Mucosa of rectum (tissue), 2 donors: Measurements from ENCODE around the gene NTRK2.

Experiments used
- H3K27ac ChIP-seq, 2 donors: one replicate each; pipeline ENCODE4 v1.7.0; 2013; ENCODE audit warnings: inconsistent platforms in 2 of 2, low read depth in 2 of 2, low read length in 2 of 2
- H3K27me3 ChIP-seq, 2 donors: one replicate each; pipeline ENCODE4 v1.7.0; 2013; ENCODE audit warnings: low read length in 2 of 2; ENCODE audit not compliant: control insufficient read depth in 2 of 2, insufficient read depth in 2 of 2
- H3K36me3 ChIP-seq, 2 donors: one replicate each; pipeline ENCODE4 v1.7.0; 2013; ENCODE audit warnings: low read length in 2 of 2; ENCODE audit not compliant: control insufficient read depth in 2 of 2, insufficient read depth in 2 of 2
- H3K4me1 ChIP-seq, 2 donors: one replicate each; pipeline ENCODE4 v1.7.0; 2013; ENCODE audit warnings: low read length in 2 of 2, mild to moderate bottlenecking in 1 of 2; ENCODE audit not compliant: control insufficient read depth in 2 of 2, insufficient read depth in 2 of 2
- H3K4me3 ChIP-seq, 2 donors: one replicate each; pipeline ENCODE4 v1.7.0; 2013; ENCODE audit warnings: low read length in 2 of 2
- H3K9ac ChIP-seq, 2 donors: one replicate each; pipeline ENCODE4 v1.7.0; 2013; ENCODE audit warnings: low read length in 2 of 2, low read depth in 1 of 2, mild to moderate bottlenecking in 1 of 2
- H3K9me3 ChIP-seq, 2 donors: one replicate each; pipeline ENCODE4 v1.7.0; 2013; ENCODE audit warnings: low read length in 2 of 2; ENCODE audit not compliant: control insufficient read depth in 2 of 2
- donor health status: healthy.
- donor health status: Normal muscosa, but diverticular disease.

The NTRK2 gene

DNA sequence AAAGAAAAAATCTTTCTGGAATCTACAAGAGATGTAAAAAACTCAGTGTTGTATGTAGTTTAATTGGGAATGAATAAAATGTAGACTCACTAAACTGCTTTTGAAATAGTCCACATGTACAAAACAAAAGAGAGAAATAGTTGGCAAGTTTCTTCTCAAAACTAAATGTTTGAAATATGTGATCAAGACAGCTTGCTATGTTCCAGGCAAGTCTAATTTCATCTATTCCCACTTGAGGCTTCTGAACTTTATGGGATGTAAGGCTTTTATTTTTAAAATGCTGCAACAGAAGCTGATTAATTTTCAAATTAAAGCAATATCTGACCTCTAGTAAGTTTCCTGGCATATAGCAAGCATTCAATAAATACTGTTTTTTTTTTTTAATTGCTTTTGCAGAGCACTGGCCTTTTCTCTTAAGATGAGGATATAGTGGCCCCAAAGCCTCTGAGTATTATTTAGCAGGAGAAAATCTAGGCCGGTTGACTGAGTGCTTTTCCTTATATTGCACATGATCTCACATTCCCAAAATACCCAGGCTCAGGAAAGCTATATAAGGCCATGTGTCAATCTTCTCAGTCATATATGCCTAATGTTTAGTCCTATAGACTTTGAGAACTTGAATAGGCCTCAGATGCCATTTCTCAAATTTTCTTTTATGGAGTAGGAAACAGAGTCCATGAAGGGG, 183.2 kb downstream of the NTRK2 start:
- H3K4me3 ChIP-seq = no peak overlapping the region
- H3K27me3 ChIP-seq = no peaks in the 10 kb centered on the region
- no peaks in the 10 kb centered on the region for H3K36me3 ChIP-seq
- H3K27ac ChIP-seq = no peak overlapping the region
- no peak overlapping the region for H3K9ac ChIP-seq
- H3K9me3 ChIP-seq = no peaks in the 10 kb centered on the region
- no peaks in the 10 kb centered on the region for H3K4me1 ChIP-seq

GRCh38 chr9:84856181-84856632, 186.7 kb downstream of the NTRK2 start:
- Histone ChIP-seq H3K27ac (no peak overlapping the region), H3K27me3 (no peaks in the 10 kb centered on the region), H3K9me3 (no peaks in the 10 kb centered on the region), H3K4me3 (no peak overlapping the region), H3K4me1 (no peaks in the 10 kb centered on the region), H3K9ac (no peak overlapping the region), H3K36me3 (no peaks in the 10 kb centered on the region)

- H3K27me3 ChIP-seq = no peaks in the 10 kb centered on the region
- H3K4me1 ChIP-seq = no peaks in the 10 kb centered on the region
- H3K9me3 ChIP-seq = no peaks in the 10 kb centered on the region
- H3K27ac ChIP-seq = no peak overlapping the region
- H3K36me3 ChIP-seq = no peaks in the 10 kb centered on the region
- H3K9ac ChIP-seq = no peak overlapping the region
- no peak overlapping the region for H3K4me3 ChIP-seq
These were observed 187.7 kb downstream of the NTRK2 start for GRCh38 chr9:84857211-84857610.

GRCh38 chr9:84858364-84858763, 188.8 kb downstream of the NTRK2 start:
- no peak overlapping the region for H3K9ac ChIP-seq
- no peaks in the 10 kb centered on the region for H3K4me1 ChIP-seq
- H3K27ac ChIP-seq = no peak overlapping the region
- H3K9me3 ChIP-seq = no peaks in the 10 kb centered on the region
- H3K4me3 ChIP-seq = no peak overlapping the region
- no peaks in the 10 kb centered on the region for H3K36me3 ChIP-seq
- H3K27me3 ChIP-seq = no peaks in the 10 kb centered on the region

GRCh38 chr9:84860249-84861115, 191.0 kb downstream of the NTRK2 start:
- Histone ChIP-seq H3K4me1 (no peaks in the 10 kb centered on the region), H3K27me3 (no peaks in the 10 kb centered on the region), H3K4me3 (no peak overlapping the region), H3K36me3 (no peaks in the 10 kb centered on the region), H3K9ac (no peak overlapping the region), H3K27ac (no peak overlapping the region), H3K9me3 (no peaks in the 10 kb centered on the region)

DNA sequence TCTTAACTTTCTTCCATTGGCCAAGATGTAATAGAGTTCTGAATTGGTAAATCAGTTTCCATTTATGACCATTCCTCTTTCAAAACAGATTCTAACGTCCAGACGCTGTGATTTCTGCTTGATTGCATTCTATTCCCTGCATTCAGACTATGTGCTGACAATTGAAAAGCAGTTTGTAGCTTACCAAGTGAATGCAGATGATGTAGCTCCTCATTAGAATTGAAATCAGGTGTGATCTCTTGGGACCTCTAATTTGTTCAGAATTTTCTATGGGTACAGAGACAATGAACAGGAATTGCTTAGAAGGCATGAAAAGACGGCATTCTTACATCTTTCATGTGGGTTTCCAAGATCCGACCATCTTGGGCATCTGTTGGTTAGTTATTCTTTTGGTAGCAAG, 191.9 kb downstream of the NTRK2 start:
- Histone ChIP-seq H3K9ac (no peak overlapping the region), H3K36me3 (no peaks in the 10 kb centered on the region), H3K9me3 (no peaks in the 10 kb centered on the region), H3K4me3 (no peak overlapping the region), H3K27me3 (no peaks in the 10 kb centered on the region), H3K4me1 (no peaks in the 10 kb centered on the region), H3K27ac (no peak overlapping the region)

DNA sequence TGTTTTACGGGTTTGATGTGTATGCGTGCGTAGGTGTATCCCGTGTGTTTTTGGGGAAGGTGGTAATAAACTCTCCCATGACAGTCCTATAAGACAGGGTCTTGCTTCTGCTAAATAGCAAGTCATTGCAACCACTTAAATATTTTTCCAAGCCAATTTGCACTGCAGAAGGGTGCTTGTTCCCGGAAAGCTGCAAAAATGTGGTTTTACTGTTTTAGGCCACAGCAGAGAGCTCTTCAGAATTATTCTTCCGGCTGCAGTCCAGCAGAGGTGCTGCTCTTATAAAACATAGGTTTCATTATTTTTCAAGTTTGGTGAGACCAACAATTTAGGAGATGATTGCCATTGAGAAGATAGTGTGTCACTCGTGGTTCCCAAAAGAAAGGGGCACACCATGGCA, 192.8 kb downstream of the NTRK2 start:
- Histone ChIP-seq H3K9me3 (no peaks in the 10 kb centered on the region), H3K27ac (no peak overlapping the region), H3K27me3 (no peaks in the 10 kb centered on the region), H3K9ac (no peak overlapping the region), H3K4me1 (no peaks in the 10 kb centered on the region), H3K4me3 (no peak overlapping the region), H3K36me3 (no peaks in the 10 kb centered on the region)

DNA sequence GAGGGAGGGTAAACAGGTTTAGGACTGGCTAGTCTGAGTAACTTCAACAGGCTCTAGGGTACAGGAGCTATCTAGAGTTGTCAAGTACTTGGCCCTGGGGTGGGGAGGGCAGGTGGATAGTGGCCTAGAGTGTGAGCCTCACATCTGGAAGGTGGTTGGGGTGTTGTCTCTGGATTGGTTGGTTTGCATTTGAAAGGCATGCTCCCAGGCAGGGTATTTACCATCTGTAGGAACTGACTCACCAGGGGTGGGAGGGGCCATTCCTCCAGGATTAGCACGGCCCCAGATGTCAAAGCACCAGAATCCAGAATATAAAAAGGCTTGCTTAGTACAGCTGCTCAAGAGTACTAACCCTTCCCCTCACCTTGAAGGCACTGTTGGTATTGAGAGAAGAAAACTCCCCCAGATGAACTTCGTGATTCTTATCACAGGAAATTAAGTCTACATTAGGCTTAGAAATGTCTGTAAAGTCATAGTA, 193.3 kb downstream of the NTRK2 start:
- Histone ChIP-seq H3K4me1 (no peaks in the 10 kb centered on the region), H3K9me3 (no peaks in the 10 kb centered on the region), H3K9ac (no peak overlapping the region), H3K27ac (no peak overlapping the region), H3K36me3 (no peaks in the 10 kb centered on the region), H3K4me3 (no peak overlapping the region), H3K27me3 (no peaks in the 10 kb centered on the region)

- Histone ChIP-seq H3K27me3 (no peaks in the 10 kb centered on the region), H3K27ac (no peak overlapping the region), H3K9ac (no peak overlapping the region), H3K4me3 (no peak overlapping the region), H3K36me3 (no peaks in the 10 kb centered on the region), H3K9me3 (no peaks in the 10 kb centered on the region), H3K4me1 (no peaks in the 10 kb centered on the region)
These were observed 193.8 kb downstream of the NTRK2 start for GRCh38 chr9:84863372-84863771.

DNA sequence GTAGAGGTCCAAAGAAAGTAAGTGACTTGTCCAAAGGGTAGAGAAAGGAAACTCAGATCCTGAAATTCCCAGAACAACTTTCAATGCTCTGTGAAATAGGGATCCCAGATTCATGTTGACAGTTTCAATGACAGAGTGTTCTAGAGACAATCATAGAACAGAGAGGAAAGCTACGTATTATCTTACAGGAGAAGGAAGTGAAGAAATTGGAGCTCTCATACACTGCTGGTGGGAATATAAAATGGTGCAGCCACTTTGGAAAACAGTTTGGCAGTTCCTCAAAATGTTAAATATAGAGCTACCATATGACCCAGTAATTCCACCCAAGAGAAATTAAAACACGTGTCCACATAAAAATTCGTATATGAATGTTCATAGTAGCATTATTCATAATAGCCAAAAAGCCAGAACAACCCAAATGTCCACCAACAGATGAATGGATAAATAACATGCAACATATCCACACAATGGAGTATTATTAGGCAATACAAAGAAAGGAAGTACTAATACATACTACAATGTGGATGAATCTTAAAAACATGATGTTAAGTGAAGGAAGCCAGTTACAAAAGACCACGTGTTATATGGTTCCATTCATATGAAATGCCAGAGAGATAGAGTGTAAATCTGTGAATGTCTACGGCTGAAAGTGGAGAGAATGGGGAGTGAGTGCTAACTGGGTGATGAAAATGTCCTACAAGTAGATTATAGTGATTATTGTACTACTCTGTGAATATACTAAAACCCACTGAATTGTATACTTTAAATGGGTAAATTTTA, 197.1 kb downstream of the NTRK2 start:
- Histone ChIP-seq H3K4me3 (no peak overlapping the region), H3K36me3 (no peaks in the 10 kb centered on the region), H3K9me3 (no peaks in the 10 kb centered on the region)

More for the DNA sequence above, 197.1 kb downstream of the NTRK2 start:
- no peaks in the 10 kb centered on the region for H3K4me1 ChIP-seq
- H3K27me3 ChIP-seq = no peaks in the 10 kb centered on the region
- no peak overlapping the region for H3K27ac ChIP-seq
- H3K9ac ChIP-seq = no peak overlapping the region
